Loucy (cell line): ENCODE results near the gene POLR3B.

Source experiments
- H2AFZ ChIP-seq: fragments of 200-600 bp; sonication (generic); 2 replicates; pipeline ENCODE4 v1.6.0; 2016; ENCODE audit warnings: antibody characterized with exemption, mild to moderate bottlenecking, low read length, moderate library complexity
- H3F3A ChIP-seq: fragments of 200-600 bp; 2 replicates; pipeline ENCODE4 v1.6.0; 2016; ENCODE audit warnings: antibody characterized with exemption, low read depth, mild to moderate bottlenecking
- H3K27me3 ChIP-seq: fragments of 200-600 bp; sonication (generic); 2 replicates; pipeline ENCODE4 v1.6.1; 2014; ENCODE audit warnings: low read length, mild to moderate bottlenecking; ENCODE audit not compliant: insufficient read depth, poor library complexity, severe bottlenecking
- H3K36me3 ChIP-seq: fragments of 200-600 bp; sonication (generic); 2 replicates; pipeline ENCODE4 v1.6.1; 2016; ENCODE audit warnings: low read length; ENCODE audit not compliant: insufficient read depth
- H3K4me1 ChIP-seq: fragments of 200-600 bp; sonication (generic); 2 replicates; pipeline ENCODE4 v1.5.1; 2014; ENCODE audit warnings: low read length, mild to moderate bottlenecking; ENCODE audit not compliant: insufficient read depth, poor library complexity, severe bottlenecking
- H3K4me2 ChIP-seq: fragments of 200-600 bp; sonication (generic); 2 replicates; pipeline ENCODE4 v1.6.0; 2014; ENCODE audit warnings: antibody characterized with exemption, low read length, low read depth, mild to moderate bottlenecking; ENCODE audit not compliant: poor library complexity, severe bottlenecking
- H3K4me3 ChIP-seq: fragments of 200-600 bp; sonication (generic); 2 replicates; pipeline ENCODE4 v1.5.1; 2014; ENCODE audit warnings: low read length, mild to moderate bottlenecking, mixed read lengths; ENCODE audit not compliant: poor library complexity, severe bottlenecking
- H3K79me2 ChIP-seq: fragments of 200-600 bp; sonication (generic); 2 replicates; pipeline ENCODE4 v1.6.1; 2014; ENCODE audit warnings: low read length; ENCODE audit not compliant: insufficient read depth
- H3K9ac ChIP-seq: fragments of 200-600 bp; sonication (generic); 2 replicates; pipeline ENCODE4 v1.6.0; 2014; ENCODE audit warnings: mild to moderate bottlenecking, low read depth, low read length, moderate library complexity; ENCODE audit not compliant: poor library complexity, severe bottlenecking
- H3K9me2 ChIP-seq: fragments of 200-600 bp; sonication (generic); replicated peaks from 2 replicates; pipeline ENCODE4 v1.6.1; 2016; ENCODE audit warnings: low read depth, low read length, mixed read lengths
- H3K9me3 ChIP-seq: fragments of 200-600 bp; sonication (generic); 2 replicates; pipeline ENCODE4 v1.6.1; 2014; ENCODE audit warnings: mild to moderate bottlenecking, antibody characterized with exemption, low read length, low read depth; ENCODE audit not compliant: insufficient read depth
- H4K20me1 ChIP-seq: fragments of 200-600 bp; sonication (generic); 2 replicates; pipeline ENCODE4 v1.6.0; 2014; ENCODE audit warnings: antibody characterized with exemption, low read length, mild to moderate bottlenecking; ENCODE audit not compliant: insufficient read depth, poor library complexity, severe bottlenecking
- CTCF ChIP-seq: fragments of 200-600 bp; sonication (generic); conservative IDR thresholded peaks from 2 replicates; pipeline ENCODE4 v1.5.1; 2014; ENCODE audit warnings: mild to moderate bottlenecking, antibody characterized with exemption, low read length
- EZH2phosphoT487 ChIP-seq: fragments of 200-600 bp; IDR thresholded peaks from 2 replicates; pipeline ENCODE4 v1.6.1; 2018; ENCODE audit warnings: antibody characterized with exemption, mild to moderate bottlenecking, moderate library complexity, borderline replicate concordance

The POLR3B gene

GRCh38 chr12:106427917-106428316 is 70.4 kb downstream of the POLR3B start:
- no peaks in the 10 kb centered on the region for H4K20me1 ChIP-seq
- no peak overlapping the region for H3K4me2 ChIP-seq
- H3K4me1 ChIP-seq: no peaks in the 10 kb centered on the region
- H2AFZ ChIP-seq: no peak overlapping the region
- TF ChIP-seq CTCF (no peak), EZH2phosphoT487 (no peak)
- no peaks in the 10 kb centered on the region for H3K9me2 ChIP-seq
- no peaks in the 10 kb centered on the region for H3K27me3 ChIP-seq
- no peak overlapping the region for H3K4me3 ChIP-seq
- no peak overlapping the region for H3K9ac ChIP-seq
- H3K9me3 ChIP-seq: no peaks in the 10 kb centered on the region
- peaks cover 22% of the 10 kb centered on the region for H3K36me3 ChIP-seq
- H3K79me2 ChIP-seq: no peaks in the 10 kb centered on the region
- H3F3A ChIP-seq: no peaks in the 10 kb centered on the region

GRCh38 chr12:106428384-106428783 is 70.8 kb downstream of the POLR3B start:
- H3K79me2 ChIP-seq: no peaks in the 10 kb centered on the region
- no peak overlapping the region for H3K4me3 ChIP-seq
- H3F3A ChIP-seq: no peaks in the 10 kb centered on the region
- no peaks in the 10 kb centered on the region for H4K20me1 ChIP-seq
- H3K9ac ChIP-seq: no peak overlapping the region
- no peak overlapping the region for H2AFZ ChIP-seq
- H3K4me1 ChIP-seq: no peaks in the 10 kb centered on the region
- peaks cover 19% of the 10 kb centered on the region for H3K36me3 ChIP-seq
- TF ChIP-seq EZH2phosphoT487 (no peak), CTCF (no peak)
- no peaks in the 10 kb centered on the region for H3K9me2 ChIP-seq
- no peaks in the 10 kb centered on the region for H3K9me3 ChIP-seq
- H3K4me2 ChIP-seq: no peak overlapping the region
- no peaks in the 10 kb centered on the region for H3K27me3 ChIP-seq

- H3K27me3 ChIP-seq: no peaks in the 10 kb centered on the region
- H3K9me2 ChIP-seq: no peaks in the 10 kb centered on the region
- no peaks in the 10 kb centered on the region for H3K79me2 ChIP-seq
- H3K9me3 ChIP-seq: no peaks in the 10 kb centered on the region
- no peaks in the 10 kb centered on the region for H3K4me1 ChIP-seq
- no peak overlapping the region for H3K9ac ChIP-seq
- H3F3A ChIP-seq: no peaks in the 10 kb centered on the region
- TF ChIP-seq CTCF: no peak
- TF ChIP-seq EZH2phosphoT487: no peak
- no peak overlapping the region for H3K4me3 ChIP-seq
- no peak overlapping the region for H3K4me2 ChIP-seq
- H2AFZ ChIP-seq: no peak overlapping the region
- no peaks in the 10 kb centered on the region for H4K20me1 ChIP-seq
- peaks cover 25% of the 10 kb centered on the region for H3K36me3 ChIP-seq
Measured at GRCh38 chr12:106429043-106429552, 71.5 kb downstream of the POLR3B start.
